Osteoblast (primary cell): ENCODE measurements around the gene CETP. TPM values are rescaled to one million over a fixed set of nuclear protein-coding genes. Genes with fewer than 3 reads are reported as not detected.
"Not testable (repeated sequence)": the region's sequence is repeated elsewhere in the genome, so short reads cannot be mapped to it uniquely, and the experiment has no call there.

Experiments
- DNase-seq: peaks from one replicate; pipeline ENCODE4 v3.0.0; 2011; ENCODE audit warnings: low spot score, mixed read lengths; ENCODE audit not compliant: insufficient read length; ENCODE audit errors: missing footprints
- H2AFZ ChIP-seq: 2 replicates; pipeline ENCODE4 v1.6.0; 2011; ENCODE audit warnings: mild to moderate bottlenecking, low read length
- H3K27ac ChIP-seq: 2 replicates; pipeline ENCODE4 v1.5.1; 2011; ENCODE audit warnings: mild to moderate bottlenecking, low read depth, low read length, moderate library complexity
- H3K27me3 ChIP-seq: 2 replicates; pipeline ENCODE4 v1.6.0; 2012; ENCODE audit warnings: mild to moderate bottlenecking, control low read depth, inconsistent platforms, low read length, moderate library complexity; ENCODE audit not compliant: insufficient read depth
- H3K36me3 ChIP-seq: 2 replicates; pipeline ENCODE4 v1.5.1; 2011; ENCODE audit warnings: mild to moderate bottlenecking, low read length, control low read depth, moderate library complexity; ENCODE audit not compliant: insufficient read depth
- H3K4me1 ChIP-seq: 2 replicates; pipeline ENCODE4 v1.5.1; 2011; ENCODE audit warnings: mild to moderate bottlenecking, low read length, control low read depth, moderate library complexity; ENCODE audit not compliant: insufficient read depth
- H3K4me2 ChIP-seq: 2 replicates; pipeline ENCODE4 v1.6.0; 2011; ENCODE audit warnings: mild to moderate bottlenecking, low read length; ENCODE audit not compliant: insufficient read depth
- H3K4me3 ChIP-seq: fragments of 200-600 bp; sonication (generic); 3 replicates; pipeline ENCODE4 v1.5.1; 2012; ENCODE audit warnings: mild to moderate bottlenecking, low read length, inconsistent platforms; ENCODE audit not compliant: insufficient read depth
- H3K79me2 ChIP-seq: 2 replicates; pipeline ENCODE4 v1.6.0; 2012; ENCODE audit warnings: mild to moderate bottlenecking, low read length, control low read depth, inconsistent platforms; ENCODE audit not compliant: insufficient read depth
- H3K9me3 ChIP-seq: 2 replicates; pipeline ENCODE4 v1.5.1; 2011; ENCODE audit warnings: low read depth, low read length, control low read depth
- H4K20me1 ChIP-seq: 2 replicates; pipeline ENCODE4 v1.6.0; 2012; ENCODE audit warnings: mild to moderate bottlenecking, low read length, control low read depth; ENCODE audit not compliant: insufficient read depth
- CTCF ChIP-seq: IDR thresholded peaks from 2 replicates; pipeline ENCODE4 v1.5.1; 2011; ENCODE audit warnings: mild to moderate bottlenecking, low read depth, low read length, moderate library complexity; ENCODE audit errors: extremely low read depth
- total RNA-seq: library from RNA; depleted of rRNA; stranded (reverse); fragments of >200 nt; gene quantifications from 2 replicates; pipeline ENCODE4 v1.2.3, GENCODE V29; 2012

Gene CETP
- total RNA-seq, 1 donor, result not detected

DNA sequence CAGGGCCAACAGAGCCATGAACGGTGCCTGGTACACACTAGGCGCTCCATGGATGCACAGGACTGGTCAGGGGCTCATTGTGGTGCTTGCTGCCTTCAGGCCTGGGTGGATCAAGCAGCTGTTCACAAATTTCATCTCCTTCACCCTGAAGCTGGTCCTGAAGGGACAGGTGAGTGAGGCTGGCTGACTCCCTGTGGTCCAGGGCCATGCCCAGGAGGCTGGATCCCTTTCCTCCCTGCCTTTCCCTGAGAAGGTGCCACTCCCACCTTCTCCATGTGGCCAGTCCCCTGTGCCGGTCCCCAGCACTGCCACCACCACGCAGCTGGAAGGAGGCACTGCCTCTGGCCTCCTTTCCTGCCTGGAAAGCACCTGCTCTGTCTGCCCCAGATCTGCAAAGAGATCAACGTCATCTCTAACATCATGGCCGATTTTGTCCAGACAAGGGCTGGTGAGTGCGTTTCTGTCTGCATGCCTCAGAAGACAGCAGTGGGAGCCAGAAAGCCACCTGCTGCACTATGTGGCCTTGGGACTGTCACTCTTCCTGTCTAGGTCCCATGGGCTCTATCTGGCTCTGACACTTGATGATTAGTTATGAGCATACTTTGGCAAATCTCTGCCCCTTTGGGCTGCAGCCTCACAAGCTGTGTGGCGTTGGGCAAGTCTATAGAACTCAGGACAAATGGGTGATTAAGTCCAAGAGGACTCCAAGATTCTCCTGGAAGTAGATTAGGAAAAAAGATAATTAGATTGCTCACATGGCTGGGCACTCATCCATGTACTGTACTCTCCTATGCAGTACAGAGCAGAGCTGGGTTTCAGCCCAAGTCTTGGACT lies 9.4 kb downstream of the CETP start:
- no peaks in the 10 kb centered on the region for H3K36me3 ChIP-seq
- no peak overlapping the region for H2AFZ ChIP-seq
- DNase-seq, result no peak
- no peak for TF ChIP-seq CTCF
- H4K20me1 ChIP-seq, result no peaks in the 10 kb centered on the region
- H3K4me2 ChIP-seq, result no peak overlapping the region
- H3K27me3 ChIP-seq, result peaks cover 2% of the 10 kb centered on the region
- H3K4me1 ChIP-seq, result peaks cover 14% of the 10 kb centered on the region
- no peak overlapping the region for H3K4me3 ChIP-seq
- no peak overlapping the region for H3K27ac ChIP-seq
- no peaks in the 10 kb centered on the region for H3K79me2 ChIP-seq
- H3K9me3 ChIP-seq, result no peaks in the 10 kb centered on the region

DNA sequence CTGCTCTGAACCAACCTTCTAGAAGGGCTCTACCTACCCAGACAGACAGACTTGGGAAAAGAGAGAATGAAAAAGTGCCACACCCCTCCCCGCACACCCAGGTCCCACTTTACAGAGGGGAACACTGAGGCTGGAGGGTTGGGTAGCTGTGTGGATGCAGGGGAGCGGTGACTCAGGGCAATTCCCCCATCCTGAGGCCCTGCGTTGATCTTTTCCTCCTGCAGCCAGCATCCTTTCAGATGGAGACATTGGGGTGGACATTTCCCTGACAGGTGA lies 10.0 kb downstream of the CETP start:
- DNase-seq, result no peak
- H3K9me3 ChIP-seq, result no peaks in the 10 kb centered on the region
- H3K79me2 ChIP-seq, result no peaks in the 10 kb centered on the region
- H3K27me3 ChIP-seq, result peaks cover 2% of the 10 kb centered on the region
- no peak overlapping the region for H3K4me2 ChIP-seq
- no peak overlapping the region for H3K4me3 ChIP-seq
- no peak overlapping the region for H3K27ac ChIP-seq
- H3K36me3 ChIP-seq, result no peaks in the 10 kb centered on the region
- TF ChIP-seq CTCF, result no peak
- peaks cover 11% of the 10 kb centered on the region for H3K4me1 ChIP-seq
- no peak overlapping the region for H2AFZ ChIP-seq
- no peaks in the 10 kb centered on the region for H4K20me1 ChIP-seq

DNA sequence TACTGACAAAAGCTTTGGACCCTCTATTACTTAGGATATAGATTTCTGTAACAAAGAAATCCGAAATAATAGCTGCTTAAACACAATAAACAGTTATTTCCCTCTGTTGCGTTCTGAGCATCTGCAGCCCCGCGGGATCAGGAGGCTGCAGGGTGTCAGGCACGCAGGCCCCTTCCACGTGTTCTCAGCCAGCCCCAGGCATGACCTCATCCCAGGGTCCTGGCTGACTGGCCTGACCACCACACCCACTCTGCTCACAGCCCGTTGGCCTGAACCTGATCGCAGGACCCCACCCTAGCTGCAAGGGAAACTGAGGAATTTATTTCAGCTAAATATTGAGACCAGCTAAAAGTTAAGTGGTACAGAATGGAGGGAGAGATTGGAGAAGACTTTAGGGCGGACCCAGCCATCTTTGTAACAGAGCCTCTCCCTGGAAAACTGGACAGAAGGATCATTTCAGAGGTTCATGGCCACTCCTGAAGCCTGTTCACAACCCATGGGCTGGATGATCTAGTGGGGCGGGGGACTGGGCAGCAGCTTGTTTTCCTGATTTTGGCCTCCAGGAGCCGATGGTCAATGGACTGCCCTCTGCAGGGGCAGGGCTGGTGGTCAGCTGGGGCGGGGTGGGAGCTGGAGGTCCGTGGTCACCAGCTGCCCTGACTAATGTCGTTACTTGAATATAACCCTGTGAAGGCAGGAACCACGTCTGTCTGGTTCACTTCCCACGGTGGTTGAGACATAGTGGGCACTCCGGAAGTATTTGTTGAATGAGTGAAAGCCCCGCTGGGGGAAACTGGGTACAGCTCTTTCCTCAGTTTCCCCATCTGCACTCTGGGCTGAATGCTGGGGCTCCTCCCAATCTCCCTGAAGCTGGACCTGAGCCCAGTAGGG lies 10.9 kb downstream of the CETP start:
- no peak overlapping the region for H3K27ac ChIP-seq
- no peak for DNase-seq
- no peaks in the 10 kb centered on the region for H3K9me3 ChIP-seq
- no peak overlapping the region for H3K4me2 ChIP-seq
- no peaks in the 10 kb centered on the region for H4K20me1 ChIP-seq
- H3K36me3 ChIP-seq, result no peaks in the 10 kb centered on the region
- H2AFZ ChIP-seq, result no peak overlapping the region
- H3K27me3 ChIP-seq, result peaks cover 2% of the 10 kb centered on the region
- H3K4me1 ChIP-seq, result peaks cover 6% of the 10 kb centered on the region
- H3K4me3 ChIP-seq, result no peak overlapping the region
- H3K79me2 ChIP-seq, result no peaks in the 10 kb centered on the region
- TF ChIP-seq CTCF, result no peak

DNA sequence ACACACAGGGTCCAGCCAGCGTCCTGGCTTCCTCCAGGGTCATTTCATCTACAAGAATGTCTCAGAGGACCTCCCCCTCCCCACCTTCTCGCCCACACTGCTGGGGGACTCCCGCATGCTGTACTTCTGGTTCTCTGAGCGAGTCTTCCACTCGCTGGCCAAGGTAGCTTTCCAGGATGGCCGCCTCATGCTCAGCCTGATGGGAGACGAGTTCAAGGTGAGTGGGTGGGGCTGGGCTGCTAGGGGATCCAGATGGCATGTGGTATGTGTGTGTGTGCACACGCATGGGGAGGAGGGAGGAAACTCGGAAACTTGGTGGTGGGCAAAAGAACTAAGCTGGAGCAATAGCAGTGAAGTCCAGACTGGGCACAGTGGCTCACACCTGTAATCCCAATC lies 11.5 kb downstream of the CETP start:
- no peaks in the 10 kb centered on the region for H3K36me3 ChIP-seq
- H2AFZ ChIP-seq, result no peak overlapping the region
- H3K9me3 ChIP-seq, result no peaks in the 10 kb centered on the region
- no peak for DNase-seq
- peaks cover 2% of the 10 kb centered on the region for H3K27me3 ChIP-seq
- H3K79me2 ChIP-seq, result no peaks in the 10 kb centered on the region
- H4K20me1 ChIP-seq, result no peaks in the 10 kb centered on the region
- H3K4me1 ChIP-seq, result peaks cover 5% of the 10 kb centered on the region
- no peak overlapping the region for H3K27ac ChIP-seq
- H3K4me3 ChIP-seq, result no peak overlapping the region
- TF ChIP-seq CTCF, result no peak
- H3K4me2 ChIP-seq, result no peak overlapping the region

GRCh38 chr16:56973899-56974298 lies 12.1 kb downstream of the CETP start:
- not testable (repeated sequence) for H3K9me3 ChIP-seq, H3K79me2 ChIP-seq, H3K27me3 ChIP-seq, H2AFZ ChIP-seq, H3K4me1 ChIP-seq, DNase-seq, H3K4me3 ChIP-seq, H4K20me1 ChIP-seq, H3K4me2 ChIP-seq, H3K36me3 ChIP-seq, H3K27ac ChIP-seq
